ENCODE results near the gene APEX2.

APEX2 gene

DNA sequence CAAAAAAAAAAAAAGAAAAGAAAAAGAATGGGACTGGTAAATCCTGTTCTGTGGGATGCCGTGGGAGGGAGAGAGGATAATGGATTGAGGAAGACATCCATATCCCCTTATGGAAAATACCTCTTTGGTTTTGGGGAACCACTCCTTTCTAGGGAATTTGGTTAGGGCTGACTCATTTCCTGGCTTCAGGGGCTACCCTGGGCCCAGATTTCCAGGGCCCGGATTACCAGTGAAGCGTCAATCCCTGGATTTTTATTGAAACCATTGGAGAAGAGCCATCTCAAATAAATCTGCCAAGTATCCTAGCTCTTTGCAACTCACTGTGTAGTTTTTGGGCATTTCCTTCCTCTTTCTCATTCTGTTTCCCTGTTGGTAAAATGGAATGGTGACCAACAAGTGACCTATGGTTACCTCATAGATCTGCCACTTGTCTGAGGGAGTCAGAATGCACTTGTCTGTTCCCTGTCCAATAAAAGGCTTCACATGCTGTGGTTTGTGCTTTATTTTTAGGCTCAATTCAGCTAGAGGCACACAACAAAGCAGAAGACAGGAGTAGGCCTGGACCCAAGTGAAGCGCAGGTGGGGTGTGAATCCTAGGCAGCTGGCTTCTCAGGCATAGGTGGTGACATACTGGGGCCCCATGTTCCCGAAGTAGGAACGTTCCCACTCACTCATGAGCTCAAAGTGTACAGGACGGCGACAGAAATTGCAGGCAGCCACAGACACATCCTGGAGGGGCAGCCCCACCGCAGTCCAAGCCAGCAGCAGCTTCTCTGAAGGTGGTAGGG is 8.6 kb downstream of the APEX2 start:
- Histone ChIP-seq H3K27me3 (ENCODE audit: control insufficient read depth, insufficient read depth, low read length, poor library complexity, severe bottlenecking) (no peaks in the 10 kb centered on the region), H3K9me3 (ENCODE audit: control insufficient read depth, low read length) (no peaks in the 10 kb centered on the region), H3K27ac (ENCODE audit: insufficient read depth, low read depth, low read length, poor library complexity, severe bottlenecking) (no peak overlapping the region), H3K36me3 (ENCODE audit: control insufficient read depth, insufficient read depth, low read length) (peaks cover 4% of the 10 kb centered on the region), H3K4me1 (ENCODE audit: control insufficient read depth, insufficient read depth, low read length) (no peaks in the 10 kb centered on the region), H3K4me3 (ENCODE audit: insufficient read depth, low read depth, low read length) (no peak overlapping the region)
- 91 to 92% methylated on average over 6 to 9 of the region's 9 CpGs for WGBS, 2 experiments

DNA sequence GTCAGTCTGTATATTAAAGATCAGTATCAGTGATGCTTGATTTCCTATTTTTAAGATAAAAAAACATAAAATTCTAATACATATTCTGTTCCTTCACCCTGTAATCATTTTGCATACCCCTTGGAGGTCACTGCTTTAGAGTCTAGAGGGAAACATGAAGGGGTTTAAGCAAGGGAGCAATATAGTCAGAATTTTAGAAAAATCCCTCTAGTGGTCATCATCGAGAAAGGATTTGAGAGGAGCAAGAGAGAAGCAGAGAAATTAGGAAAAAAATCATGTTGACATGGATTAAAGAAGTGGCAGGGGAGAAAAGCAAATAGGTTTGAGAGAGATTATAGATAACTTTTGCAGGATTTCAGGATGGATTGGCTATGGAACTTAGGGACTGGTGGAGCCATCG is 11.1 kb downstream of the APEX2 start:
- Histone ChIP-seq H3K36me3 (ENCODE audit: control insufficient read depth, insufficient read depth, low read length) (no peaks in the 10 kb centered on the region), H3K4me3 (ENCODE audit: insufficient read depth, low read depth, low read length) (no peak overlapping the region), H3K27me3 (ENCODE audit: control insufficient read depth, insufficient read depth, low read length, poor library complexity, severe bottlenecking) (no peaks in the 10 kb centered on the region), H3K27ac (ENCODE audit: insufficient read depth, low read depth, low read length, poor library complexity, severe bottlenecking) (no peak overlapping the region), H3K4me1 (ENCODE audit: control insufficient read depth, insufficient read depth, low read length) (no peaks in the 10 kb centered on the region), H3K9me3 (ENCODE audit: control insufficient read depth, low read length) (no peaks in the 10 kb centered on the region)
- WGBS, 2 experiments: 64 to 74% methylated on average over 2 of the region's 2 CpGs

DNA sequence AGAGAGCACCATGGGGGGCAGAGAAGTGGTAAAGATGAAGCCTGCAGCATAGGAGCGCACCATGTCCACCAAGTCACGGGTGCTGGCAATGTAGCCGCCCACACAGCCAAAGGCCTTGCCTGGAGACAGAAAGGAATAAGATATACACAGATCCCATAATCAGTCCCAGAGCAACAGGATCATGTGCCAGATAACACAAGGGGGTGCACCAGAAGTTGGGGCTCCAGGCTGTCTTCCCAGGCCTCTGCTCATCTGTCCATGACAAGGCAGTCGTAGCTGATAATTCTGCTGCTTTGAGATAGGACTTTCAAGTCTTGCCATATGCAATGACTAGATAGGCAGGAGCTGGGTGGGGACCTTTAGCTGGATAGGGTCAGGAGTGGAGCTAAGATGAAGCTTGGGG is 14.7 kb downstream of the APEX2 start:
- 84 to 99% methylated on average over 4 of the region's 4 CpGs for WGBS, 2 experiments
- H3K9me3 ChIP-seq (ENCODE audit: control insufficient read depth, low read length): no peaks in the 10 kb centered on the region
- H3K4me1 ChIP-seq (ENCODE audit: control insufficient read depth, insufficient read depth, low read length): no peaks in the 10 kb centered on the region
- no peaks in the 10 kb centered on the region for H3K27me3 ChIP-seq (ENCODE audit: control insufficient read depth, insufficient read depth, low read length, poor library complexity, severe bottlenecking)
- H3K36me3 ChIP-seq (ENCODE audit: control insufficient read depth, insufficient read depth, low read length): no peaks in the 10 kb centered on the region
- H3K27ac ChIP-seq (ENCODE audit: insufficient read depth, low read depth, low read length, poor library complexity, severe bottlenecking): no peak overlapping the region
- no peak overlapping the region for H3K4me3 ChIP-seq (ENCODE audit: insufficient read depth, low read depth, low read length)

DNA sequence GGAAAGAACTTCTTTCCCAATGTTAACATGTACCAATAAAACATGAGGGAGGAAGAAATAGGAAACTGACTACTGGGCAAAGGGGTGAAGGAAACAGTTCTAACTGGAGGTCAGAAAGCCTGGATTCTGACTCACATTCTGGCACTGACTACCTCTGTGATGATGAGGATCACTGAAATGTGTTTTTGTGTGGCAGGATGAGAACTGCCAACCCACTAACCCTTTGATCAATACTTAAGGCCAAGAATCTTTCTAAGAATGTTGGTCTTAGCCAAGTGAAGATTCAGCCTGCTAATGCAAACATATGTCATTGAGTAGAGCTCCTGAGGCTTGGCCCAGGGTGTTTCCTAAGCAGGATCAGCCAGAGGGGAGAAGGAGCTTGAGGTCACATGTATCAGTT is 26.0 kb downstream of the APEX2 start:
- Histone ChIP-seq H3K27ac (ENCODE audit: insufficient read depth, low read depth, low read length, poor library complexity, severe bottlenecking) (no peak overlapping the region), H3K27me3 (ENCODE audit: control insufficient read depth, insufficient read depth, low read length, poor library complexity, severe bottlenecking) (no peaks in the 10 kb centered on the region), H3K4me1 (ENCODE audit: control insufficient read depth, insufficient read depth, low read length) (no peaks in the 10 kb centered on the region), H3K9me3 (ENCODE audit: control insufficient read depth, low read length) (no peaks in the 10 kb centered on the region), H3K36me3 (ENCODE audit: control insufficient read depth, insufficient read depth, low read length) (no peaks in the 10 kb centered on the region), H3K4me3 (ENCODE audit: insufficient read depth, low read depth, low read length) (no peak overlapping the region)

DNA sequence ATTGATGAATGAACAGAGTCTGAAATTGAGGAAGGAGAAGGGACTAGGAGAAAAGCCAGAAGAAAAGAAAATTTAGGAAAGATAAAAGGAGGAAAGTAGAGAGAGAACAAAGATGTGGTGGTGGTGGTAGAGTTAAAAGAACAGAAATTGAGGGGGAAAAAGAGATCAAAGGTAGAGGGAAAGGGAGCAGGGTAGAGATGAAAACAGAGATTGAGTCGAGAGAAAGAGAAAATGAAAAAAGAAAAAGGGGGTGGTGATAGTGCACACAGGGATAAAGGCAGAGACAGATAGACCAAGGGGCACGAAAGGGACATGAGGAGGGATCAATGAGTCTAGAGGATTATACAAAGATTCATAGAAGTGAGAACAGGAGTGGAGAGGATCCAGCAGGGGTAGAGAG is 26.7 kb downstream of the APEX2 start:
- Histone ChIP-seq H3K27ac (ENCODE audit: insufficient read depth, low read depth, low read length, poor library complexity, severe bottlenecking) (no peak overlapping the region), H3K36me3 (ENCODE audit: control insufficient read depth, insufficient read depth, low read length) (no peaks in the 10 kb centered on the region), H3K4me1 (ENCODE audit: control insufficient read depth, insufficient read depth, low read length) (no peaks in the 10 kb centered on the region), H3K4me3 (ENCODE audit: insufficient read depth, low read depth, low read length) (no peak overlapping the region), H3K27me3 (ENCODE audit: control insufficient read depth, insufficient read depth, low read length, poor library complexity, severe bottlenecking) (no peaks in the 10 kb centered on the region), H3K9me3 (ENCODE audit: control insufficient read depth, low read length) (no peaks in the 10 kb centered on the region)
- WGBS, 2 experiments: 87 to 94% methylated on average over 2 of the region's 2 CpGs

DNA sequence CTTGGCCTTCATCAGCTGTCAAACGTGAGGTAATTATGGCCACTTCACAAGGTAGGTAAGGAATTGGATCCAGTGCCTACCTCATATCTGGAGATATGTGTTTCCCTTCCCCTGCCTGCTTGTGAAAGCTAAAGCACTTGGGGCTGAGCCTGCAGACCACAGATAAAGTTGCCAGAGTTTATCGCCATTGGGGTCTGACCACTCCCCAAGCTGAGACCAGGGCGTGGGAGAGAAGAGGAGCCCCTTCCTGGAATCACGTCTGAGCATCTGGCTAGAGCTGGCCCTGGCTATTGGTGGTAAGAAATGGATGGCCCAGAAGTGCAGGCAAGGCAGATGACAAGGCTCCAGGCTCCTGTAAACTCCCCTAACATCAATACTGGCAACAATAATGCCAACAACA is 27.9 kb downstream of the APEX2 start:
- 76 to 89% methylated on average over 4 of the region's 4 CpGs for WGBS, 2 experiments
- Histone ChIP-seq H3K27me3 (ENCODE audit: control insufficient read depth, insufficient read depth, low read length, poor library complexity, severe bottlenecking) (no peaks in the 10 kb centered on the region), H3K9me3 (ENCODE audit: control insufficient read depth, low read length) (no peaks in the 10 kb centered on the region), H3K4me1 (ENCODE audit: control insufficient read depth, insufficient read depth, low read length) (no peaks in the 10 kb centered on the region), H3K4me3 (ENCODE audit: insufficient read depth, low read depth, low read length) (no peak overlapping the region), H3K36me3 (ENCODE audit: control insufficient read depth, insufficient read depth, low read length) (no peaks in the 10 kb centered on the region), H3K27ac (ENCODE audit: insufficient read depth, low read depth, low read length, poor library complexity, severe bottlenecking) (no peak overlapping the region)

DNA sequence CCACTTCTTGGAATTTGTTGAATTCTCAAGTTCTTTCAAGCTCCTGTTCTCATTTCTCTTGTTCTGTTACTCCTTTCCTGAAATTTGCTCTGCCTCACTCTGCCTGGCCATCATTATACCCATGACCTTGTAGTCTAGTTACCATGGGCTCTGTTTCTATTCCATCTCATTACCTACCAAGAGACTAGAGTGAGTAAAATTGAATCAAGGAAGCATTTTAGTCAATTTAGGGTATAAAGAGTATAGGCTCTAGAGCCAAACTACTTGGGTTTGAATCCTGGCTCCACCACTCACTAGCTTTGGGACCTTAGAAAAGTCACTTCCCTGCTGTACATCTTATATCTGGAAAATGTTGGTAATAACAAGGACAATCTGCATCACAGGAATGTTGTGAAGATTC is 28.4 kb downstream of the APEX2 start:
- Histone ChIP-seq H3K27me3 (ENCODE audit: control insufficient read depth, insufficient read depth, low read length, poor library complexity, severe bottlenecking) (no peaks in the 10 kb centered on the region), H3K36me3 (ENCODE audit: control insufficient read depth, insufficient read depth, low read length) (no peaks in the 10 kb centered on the region), H3K27ac (ENCODE audit: insufficient read depth, low read depth, low read length, poor library complexity, severe bottlenecking) (no peak overlapping the region), H3K4me1 (ENCODE audit: control insufficient read depth, insufficient read depth, low read length) (no peaks in the 10 kb centered on the region), H3K9me3 (ENCODE audit: control insufficient read depth, low read length) (no peaks in the 10 kb centered on the region), H3K4me3 (ENCODE audit: insufficient read depth, low read depth, low read length) (no peak overlapping the region)

DNA sequence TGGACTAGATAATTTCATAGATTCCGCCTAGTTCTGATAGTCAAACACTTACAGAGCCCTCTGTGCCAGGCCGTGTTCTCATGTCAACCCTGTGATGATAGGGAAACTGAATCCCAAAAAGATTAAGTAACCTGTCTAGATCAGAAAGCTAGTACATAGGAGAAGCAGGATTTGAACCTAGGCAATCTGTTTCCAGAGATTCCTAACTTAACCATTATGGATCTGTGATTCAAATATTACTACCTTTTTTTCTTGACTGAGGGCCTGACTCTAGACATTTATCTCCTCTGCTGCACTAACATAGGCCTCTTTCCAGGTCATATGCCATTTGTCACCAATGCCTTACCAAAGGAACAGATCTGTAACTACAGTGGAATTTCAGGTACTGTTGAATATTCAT is 29.1 kb downstream of the APEX2 start:
- Histone ChIP-seq H3K4me1 (ENCODE audit: control insufficient read depth, insufficient read depth, low read length) (no peaks in the 10 kb centered on the region), H3K27ac (ENCODE audit: insufficient read depth, low read depth, low read length, poor library complexity, severe bottlenecking) (no peak overlapping the region), H3K9me3 (ENCODE audit: control insufficient read depth, low read length) (no peaks in the 10 kb centered on the region), H3K27me3 (ENCODE audit: control insufficient read depth, insufficient read depth, low read length, poor library complexity, severe bottlenecking) (no peaks in the 10 kb centered on the region), H3K36me3 (ENCODE audit: control insufficient read depth, insufficient read depth, low read length) (no peaks in the 10 kb centered on the region), H3K4me3 (ENCODE audit: insufficient read depth, low read depth, low read length) (no peak overlapping the region)
- 80 to 94% methylated on average over 1 to 2 of the region's 2 CpGs for WGBS, 2 experiments

DNA sequence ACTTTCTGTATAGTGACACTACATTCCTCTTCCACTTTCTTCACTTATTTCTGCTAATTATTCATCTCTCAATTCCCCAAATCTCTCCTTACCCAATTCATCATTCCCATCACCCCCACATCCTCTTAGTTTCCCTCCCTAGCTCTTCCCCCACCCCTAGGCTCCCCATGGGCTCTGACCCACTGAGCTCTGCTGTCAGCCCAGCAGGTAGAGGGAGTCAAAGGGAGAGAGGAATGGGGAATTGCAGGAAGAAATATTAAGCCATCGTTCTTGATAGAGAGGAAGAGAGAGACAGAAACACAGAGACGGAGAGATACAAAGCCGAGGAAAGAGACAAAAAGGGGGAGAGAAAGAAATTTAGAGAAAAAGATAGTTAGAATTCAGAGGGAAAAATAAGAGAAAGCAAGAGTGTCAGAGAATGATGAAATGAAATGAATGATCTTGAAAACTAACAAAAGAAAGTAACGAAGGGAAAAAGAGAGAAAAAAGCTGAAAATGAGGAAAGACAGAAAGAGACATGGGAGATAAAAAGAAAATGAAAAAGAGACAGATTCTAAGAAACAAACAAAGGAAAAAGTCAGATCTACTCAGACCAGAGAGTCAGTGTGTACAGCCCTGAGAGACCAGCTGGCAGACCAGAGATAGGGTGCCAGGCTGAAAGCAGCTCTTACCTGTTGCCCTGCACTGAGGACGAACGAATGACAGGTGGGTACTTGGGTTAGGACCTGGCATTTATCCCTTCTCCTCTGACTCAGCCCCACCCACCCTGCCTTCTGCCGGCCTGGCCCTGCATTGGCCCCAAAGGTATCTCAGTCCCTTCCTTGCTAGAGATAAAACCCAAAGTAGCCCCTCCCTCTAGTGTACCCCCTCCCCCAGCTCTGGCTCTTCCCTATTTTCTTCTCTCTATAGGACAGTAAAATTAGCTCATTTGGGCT is 30.4 kb downstream of the APEX2 start, which contains the start of gene ALAS2:
Gene ALAS2 (minus strand): TSS at position 707 of the 935 bp plus-strand sequence. CDS start 4,977 bp downstream, outside the sequence.
- 69 to 72% methylated on average over 7 of the region's 7 CpGs for WGBS, 2 experiments
- Histone ChIP-seq H3K36me3 (ENCODE audit: control insufficient read depth, insufficient read depth, low read length) (no peaks in the 10 kb centered on the region), H3K27me3 (ENCODE audit: control insufficient read depth, insufficient read depth, low read length, poor library complexity, severe bottlenecking) (no peaks in the 10 kb centered on the region), H3K27ac (ENCODE audit: insufficient read depth, low read depth, low read length, poor library complexity, severe bottlenecking) (no peak within 1 kb of the TSS), H3K4me1 (ENCODE audit: control insufficient read depth, insufficient read depth, low read length) (no peaks in the 10 kb centered on the region), H3K4me3 (ENCODE audit: insufficient read depth, low read depth, low read length) (no peak within 1 kb of the TSS), H3K9me3 (ENCODE audit: control insufficient read depth, low read length) (no peaks in the 10 kb centered on the region)

DNA sequence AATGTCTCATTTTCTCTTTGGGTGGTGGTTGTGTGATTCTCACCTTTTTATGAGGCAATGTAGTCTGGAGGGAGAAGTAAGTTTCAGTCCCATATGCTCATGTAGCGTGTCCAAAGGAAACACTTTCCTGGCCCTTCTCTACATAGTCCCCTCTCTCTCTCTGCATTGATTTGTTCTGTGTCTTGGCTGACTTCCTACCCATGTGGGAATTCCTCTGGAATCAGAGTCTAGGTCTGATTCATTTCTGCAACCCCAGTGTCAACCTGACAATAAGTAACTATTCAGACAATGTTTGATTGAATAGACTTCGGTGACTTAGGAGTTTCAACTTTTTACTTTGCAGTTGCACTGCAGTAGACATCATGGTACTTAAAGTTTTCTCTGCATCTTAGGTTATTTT is 33.3 kb downstream of the APEX2 start:
- no peaks in the 10 kb centered on the region for H3K36me3 ChIP-seq (ENCODE audit: control insufficient read depth, insufficient read depth, low read length)
- H3K9me3 ChIP-seq (ENCODE audit: control insufficient read depth, low read length): no peaks in the 10 kb centered on the region
- H3K27ac ChIP-seq (ENCODE audit: insufficient read depth, low read depth, low read length, poor library complexity, severe bottlenecking): no peak overlapping the region
- no peak overlapping the region for H3K4me3 ChIP-seq (ENCODE audit: insufficient read depth, low read depth, low read length)
- 83 to 91% methylated on average over 1 to 2 of the region's 2 CpGs for WGBS, 2 experiments
- H3K4me1 ChIP-seq (ENCODE audit: control insufficient read depth, insufficient read depth, low read length): no peaks in the 10 kb centered on the region
- H3K27me3 ChIP-seq (ENCODE audit: control insufficient read depth, insufficient read depth, low read length, poor library complexity, severe bottlenecking): no peaks in the 10 kb centered on the region
